ENCODE results near the gene MUC5B.

The MUC5B gene

GRCh38 chr11:1302041-1302460 lies 79.2 kb downstream of the MUC5B start:
- no peak for FAIRE-seq

GRCh38 chr11:1302461-1303125 lies 79.7 kb downstream of the MUC5B start:
- no peak for FAIRE-seq

GRCh38 chr11:1303126-1303821 lies 80.4 kb downstream of the MUC5B start:
- FAIRE-seq, result no peak

- no peak for FAIRE-seq
Measured at GRCh38 chr11:1303973-1304372, 81.1 kb downstream of the MUC5B start.

- no peak for FAIRE-seq
Measured at GRCh38 chr11:1304380-1304779, 81.5 kb downstream of the MUC5B start.

- FAIRE-seq, result no peak
Measured at GRCh38 chr11:1305063-1305495, 82.2 kb downstream of the MUC5B start.

- no peak for FAIRE-seq
Measured at GRCh38 chr11:1305501-1306056, 82.7 kb downstream of the MUC5B start.

GRCh38 chr11:1306186-1307162 lies 83.6 kb downstream of the MUC5B start:
- no peak for FAIRE-seq

- no peak for FAIRE-seq
Measured at GRCh38 chr11:1307163-1307870, 84.5 kb downstream of the MUC5B start.

- FAIRE-seq, result no peak
Measured at GRCh38 chr11:1307998-1308742, 85.3 kb downstream of the MUC5B start.

GRCh38 chr11:1308743-1309497 lies 86.1 kb downstream of the MUC5B start:
- FAIRE-seq, result no peak

- no peak for FAIRE-seq
Measured at GRCh38 chr11:1309498-1310317, 86.8 kb downstream of the MUC5B start, which contains the start of gene TOLLIP. Gene TOLLIP (minus strand): TSS chr11:1309632. CDS start chr11:1309498, 134 bp downstream.

GRCh38 chr11:1310318-1310687 lies 87.4 kb downstream of the MUC5B start:
- FAIRE-seq, result no peak

GRCh38 chr11:1310772-1311468 lies 88.1 kb downstream of the MUC5B start:
- no peak for FAIRE-seq
